NOMO-1 treated with dmso at 0.1 percent for 144 hours (cell line): ENCODE results near the gene C1QBP.
"Not testable (repeated sequence)": the region's sequence is repeated elsewhere in the genome, so short reads cannot be mapped to it uniquely, and the experiment has no call there.

Experiments used
- DNase-seq: peaks from one replicate; lab custom pipeline; 2025; ENCODE audit not compliant: unreplicated experiment; lab: John Stamatoyannopoulos, UW

C1QBP gene

GRCh38 chr17:5434984-5435383 is 4.0 kb downstream of the C1QBP start:
- DNase-seq: no peak

GRCh38 chr17:5431949-5432556 is 6.9 kb downstream of the C1QBP start:
- DNase-seq: no peak

- DNase-seq: not testable (repeated sequence)
Observed at GRCh38 chr17:5431234-5431633, 7.7 kb downstream of the C1QBP start.

GRCh38 chr17:5430413-5430999 is 8.4 kb downstream of the C1QBP start:
- no peak for DNase-seq

- DNase-seq: no peak
Observed at GRCh38 chr17:5429191-5429887, 9.6 kb downstream of the C1QBP start.

- no peak for DNase-seq
Observed at GRCh38 chr17:5425826-5426225, 13.1 kb downstream of the C1QBP start.

- no peak for DNase-seq
Observed at GRCh38 chr17:5424909-5425308, 14.0 kb downstream of the C1QBP start.

- no peak for DNase-seq
Observed at GRCh38 chr17:5422505-5422904, 16.4 kb downstream of the C1QBP start.

- DNase-seq: peak; percentile 86
Observed at GRCh38 chr17:5419959-5420653, 18.8 kb downstream of the C1QBP start, which contains the start of gene RPAIN. RPAIN (plus strand) TSS chr17:5420182; CDS start chr17:5420211, 29 bp downstream.

GRCh38 chr17:5419356-5419958 is 19.5 kb downstream of the C1QBP start, which contains the start of gene NUP88:
NUP88 (minus strand) TSS chr17:5419662; CDS start chr17:5419650, 12 bp downstream.
- peak; percentile 98 for DNase-seq

- peak; percentile 74 for DNase-seq
Observed at GRCh38 chr17:5418858-5419355, 20.0 kb downstream of the C1QBP start.

GRCh38 chr17:5416901-5417300 is 22.1 kb downstream of the C1QBP start:
- DNase-seq: no peak

- DNase-seq: peak; percentile 46
Observed at GRCh38 chr17:5413682-5414081, 25.3 kb downstream of the C1QBP start.

GRCh38 chr17:5410594-5411272 is 28.2 kb downstream of the C1QBP start:
- no peak for DNase-seq

GRCh38 chr17:5408186-5408585 is 30.8 kb downstream of the C1QBP start:
- no peak for DNase-seq

- no peak for DNase-seq
Observed at GRCh38 chr17:5405400-5405799, 33.6 kb downstream of the C1QBP start.

GRCh38 chr17:5399767-5400166 is 39.2 kb downstream of the C1QBP start:
- no peak for DNase-seq

GRCh38 chr17:5396612-5397011 is 42.3 kb downstream of the C1QBP start:
- DNase-seq: no peak

- no peak for DNase-seq
Observed at GRCh38 chr17:5391678-5392077, 47.3 kb downstream of the C1QBP start.
